ENCODE measurements around the gene FSTL4.

FSTL4 gene

DNA sequence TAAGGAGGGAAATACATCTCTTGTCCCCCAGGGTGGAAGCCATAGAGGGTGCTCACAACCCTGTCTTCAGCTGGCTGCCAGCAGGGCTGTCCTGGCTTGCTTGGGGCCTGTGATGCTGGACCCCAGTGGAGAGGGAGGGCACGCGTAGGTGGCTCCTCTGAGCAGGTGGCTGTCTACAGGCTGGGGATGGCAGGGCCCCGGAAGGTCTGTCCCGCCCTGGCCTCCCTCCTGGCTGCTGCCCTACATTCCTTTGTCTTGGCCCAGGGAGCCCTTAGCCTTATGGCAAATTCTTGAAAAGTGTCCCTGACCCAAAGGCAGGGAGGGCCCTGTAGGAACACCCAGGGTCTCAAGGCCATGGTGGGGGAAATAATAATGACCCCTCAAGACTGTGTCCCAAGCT, 336.2 kb downstream of the FSTL4 start:
- no peaks in the 10 kb centered on the region for H3K79me2 ChIP-seq (ENCODE audit: insufficient read depth, low read depth)
- H3K27ac ChIP-seq: no peak overlapping the region
- no peaks in the 10 kb centered on the region for H4K20me1 ChIP-seq (ENCODE audit: insufficient read depth)
- H2AFZ ChIP-seq (ENCODE audit: low read depth): no peak overlapping the region
- no peak overlapping the region for H3K4me2 ChIP-seq
- no peaks in the 10 kb centered on the region for H3K27me3 ChIP-seq (ENCODE audit: insufficient read depth, low read depth)
- no peak overlapping the region for H3K9ac ChIP-seq
- H3K4me1 ChIP-seq (ENCODE audit: low read depth, poor library complexity, severe bottlenecking): no peaks in the 10 kb centered on the region
- no peak overlapping the region for H3K4me3 ChIP-seq (IDR thresholded peaks at IDR 0.05; ENCODE audit: insufficient read depth, low read depth, low read length)
- TF ChIP-seq, protein P1, sequence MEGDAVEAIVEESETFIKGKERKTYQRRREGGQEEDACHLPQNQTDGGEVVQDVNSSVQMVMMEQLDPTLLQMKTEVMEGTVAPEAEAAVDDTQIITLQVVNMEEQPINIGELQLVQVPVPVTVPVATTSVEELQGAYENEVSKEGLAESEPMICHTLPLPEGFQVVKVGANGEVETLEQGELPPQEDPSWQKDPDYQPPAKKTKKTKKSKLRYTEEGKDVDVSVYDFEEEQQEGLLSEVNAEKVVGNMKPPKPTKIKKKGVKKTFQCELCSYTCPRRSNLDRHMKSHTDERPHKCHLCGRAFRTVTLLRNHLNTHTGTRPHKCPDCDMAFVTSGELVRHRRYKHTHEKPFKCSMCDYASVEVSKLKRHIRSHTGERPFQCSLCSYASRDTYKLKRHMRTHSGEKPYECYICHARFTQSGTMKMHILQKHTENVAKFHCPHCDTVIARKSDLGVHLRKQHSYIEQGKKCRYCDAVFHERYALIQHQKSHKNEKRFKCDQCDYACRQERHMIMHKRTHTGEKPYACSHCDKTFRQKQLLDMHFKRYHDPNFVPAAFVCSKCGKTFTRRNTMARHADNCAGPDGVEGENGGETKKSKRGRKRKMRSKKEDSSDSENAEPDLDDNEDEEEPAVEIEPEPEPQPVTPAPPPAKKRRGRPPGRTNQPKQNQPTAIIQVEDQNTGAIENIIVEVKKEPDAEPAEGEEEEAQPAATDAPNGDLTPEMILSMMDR (conservative IDR thresholded peaks at IDR 0.05; ENCODE audit: low read depth, low read length): no peak
- H3K36me3 ChIP-seq (ENCODE audit: insufficient read depth): no peaks in the 10 kb centered on the region

DNA sequence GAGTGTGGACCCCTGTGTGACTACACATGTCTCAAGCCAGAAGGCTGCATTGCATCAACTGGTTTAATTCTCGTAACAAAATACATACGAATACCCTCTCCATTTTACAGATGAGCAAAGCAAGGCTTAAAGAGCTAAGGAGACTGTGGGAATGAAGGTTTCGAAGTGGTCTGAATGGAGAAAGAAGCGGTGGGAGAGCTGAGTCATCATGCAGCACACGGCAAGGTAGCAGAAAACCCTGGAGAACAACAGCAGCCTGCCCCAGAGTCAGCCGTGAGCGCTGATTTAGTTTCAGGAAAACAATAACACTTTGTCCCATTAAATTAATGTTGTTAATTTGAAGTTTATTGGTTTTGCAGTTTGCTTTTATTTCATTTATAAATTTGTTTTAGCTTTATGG, 336.7 kb downstream of the FSTL4 start:
- TF ChIP-seq, protein P1 (conservative IDR thresholded peaks at IDR 0.05; ENCODE audit: low read depth, low read length): no peak
- Histone ChIP-seq H4K20me1 (ENCODE audit: insufficient read depth) (no peaks in the 10 kb centered on the region), H3K4me2 (no peak overlapping the region), H3K79me2 (ENCODE audit: insufficient read depth, low read depth) (no peaks in the 10 kb centered on the region), H3K27ac (no peak overlapping the region), H2AFZ (ENCODE audit: low read depth) (no peak overlapping the region), H3K9ac (no peak overlapping the region), H3K4me1 (ENCODE audit: low read depth, poor library complexity, severe bottlenecking) (no peaks in the 10 kb centered on the region), H3K4me3 (IDR thresholded peaks at IDR 0.05; ENCODE audit: insufficient read depth, low read depth, low read length) (no peak overlapping the region), H3K27me3 (ENCODE audit: insufficient read depth, low read depth) (no peaks in the 10 kb centered on the region), H3K36me3 (ENCODE audit: insufficient read depth) (no peaks in the 10 kb centered on the region)

- Histone ChIP-seq H3K9ac (no peak overlapping the region), H3K4me2 (no peak overlapping the region), H3K27ac (no peak overlapping the region), H2AFZ (ENCODE audit: low read depth) (no peak overlapping the region), H4K20me1 (ENCODE audit: insufficient read depth) (no peaks in the 10 kb centered on the region), H3K27me3 (ENCODE audit: insufficient read depth, low read depth) (no peaks in the 10 kb centered on the region), H3K4me3 (IDR thresholded peaks at IDR 0.05; ENCODE audit: insufficient read depth, low read depth, low read length) (no peak overlapping the region), H3K79me2 (ENCODE audit: insufficient read depth, low read depth) (no peaks in the 10 kb centered on the region), H3K36me3 (ENCODE audit: insufficient read depth) (no peaks in the 10 kb centered on the region), H3K4me1 (ENCODE audit: low read depth, poor library complexity, severe bottlenecking) (no peaks in the 10 kb centered on the region)
- TF ChIP-seq, protein P1 (conservative IDR thresholded peaks at IDR 0.05; ENCODE audit: low read depth, low read length): no peak
These were observed 337.8 kb downstream of the FSTL4 start for GRCh38 chr5:133274597-133274935.

GRCh38 chr5:133273661-133274596, 338.4 kb downstream of the FSTL4 start:
- H3K27me3 ChIP-seq (ENCODE audit: insufficient read depth, low read depth): no peaks in the 10 kb centered on the region
- H3K36me3 ChIP-seq (ENCODE audit: insufficient read depth): no peaks in the 10 kb centered on the region
- H2AFZ ChIP-seq (ENCODE audit: low read depth): no peak overlapping the region
- H3K4me2 ChIP-seq: no peak overlapping the region
- H3K4me1 ChIP-seq (ENCODE audit: low read depth, poor library complexity, severe bottlenecking): no peaks in the 10 kb centered on the region
- no peak overlapping the region for H3K4me3 ChIP-seq (IDR thresholded peaks at IDR 0.05; ENCODE audit: insufficient read depth, low read depth, low read length)
- H3K9ac ChIP-seq: no peak overlapping the region
- no peak overlapping the region for H3K27ac ChIP-seq
- TF ChIP-seq, protein P1 (conservative IDR thresholded peaks at IDR 0.05; ENCODE audit: low read depth, low read length): no peak
- H4K20me1 ChIP-seq (ENCODE audit: insufficient read depth): no peaks in the 10 kb centered on the region
- H3K79me2 ChIP-seq (ENCODE audit: insufficient read depth, low read depth): no peaks in the 10 kb centered on the region

All from KMS-11 (cell line).